ENCODE data around the gene LCE1D.

Gene LCE1D

GRCh38 chr1:152817309-152817708 is 20.8 kb downstream of the LCE1D start:
- no peak for DNase-seq (ENCODE audit: low spot score)

- DNase-seq (ENCODE audit: low spot score), result no peak
These were observed 26.8 kb downstream of the LCE1D start for GRCh38 chr1:152823294-152823693.

GRCh38 chr1:152824964-152825363 is 28.4 kb downstream of the LCE1D start:
- DNase-seq (ENCODE audit: low spot score), result no peak

GRCh38 chr1:152827173-152827572 is 30.7 kb downstream of the LCE1D start, which contains the start of gene LCE1A:
TSS of gene LCE1A (plus strand) at chr1:152827473. CDS start at chr1:152827473, 0 bp downstream.
- no peak for DNase-seq (ENCODE audit: low spot score)

- no peak for DNase-seq (ENCODE audit: low spot score)
These were observed 40.3 kb downstream of the LCE1D start for GRCh38 chr1:152836870-152837269.

- no peak for DNase-seq (ENCODE audit: low spot score)
These were observed 46.0 kb downstream of the LCE1D start, which contains the start of gene LCE6A for GRCh38 chr1:152842556-152842955. TSS of gene LCE6A (plus strand) at chr1:152842856. CDS start at chr1:152843521, 665 bp downstream.
